Spleen (tissue), 7 donors: ENCODE results near the gene DLG5.

Experiments used
- POLR2A ChIP-seq, 3 donors: fragments of 450-650 bp; IDR thresholded peaks; one replicate each; pipeline ENCODE4 v1.5.1; 2017; ENCODE audit warnings: antibody characterized with exemption in 3 of 3, mild to moderate bottlenecking in 1 of 3
- TF ChIP-seq, protein P1 (sequence below), 11 experiments: fragments of 200-600 bp in 7 of 11; fragments of 450-650 bp in 4 of 11; sonication (generic) in 4 of 11; IDR thresholded peaks in 8 of 11; conservative IDR thresholded peaks in 3 of 11; 1 replicate in 7 of 11; 2 replicates in 4 of 11; pipeline versions ENCODE4 v1.4.0 to v1.8.0; 2016 to 2021; ENCODE audit warnings: antibody characterized with exemption in 11 of 11, inconsistent platforms in 4 of 11, mild to moderate bottlenecking in 1 of 11
- donor health status: DM: no; HTN: no; CAD: no; lungs with moderate emphysema.
- donor health status: DM: no; HTN: no; CAD: no.
- donor health status: DM: no; HTN: no; CAD: no.

DNA sequence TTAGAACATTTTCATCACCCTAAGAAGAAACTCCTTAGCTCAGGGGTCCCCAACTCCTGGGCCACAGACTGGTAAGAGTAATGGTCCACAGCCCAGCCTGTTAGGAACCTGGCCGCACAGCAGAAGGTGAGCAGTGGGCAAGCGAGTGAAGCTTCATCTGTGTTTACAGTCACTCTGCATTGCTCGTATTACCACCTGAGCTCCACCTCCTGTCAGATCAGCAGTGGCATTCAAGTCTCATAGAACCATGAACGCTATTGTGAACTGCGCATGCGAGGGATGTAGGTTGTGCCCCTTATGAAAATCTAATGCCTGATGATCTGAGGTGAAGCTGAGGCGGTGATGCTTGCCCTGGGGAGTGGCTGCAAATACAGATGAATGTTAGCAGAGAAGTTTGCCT lies 37.3 kb upstream of the DLG5 start:
- TF ChIP-seq POLR2A (IDR thresholded peaks at IDR 0.05): no peak
- TF ChIP-seq, protein P1, sequence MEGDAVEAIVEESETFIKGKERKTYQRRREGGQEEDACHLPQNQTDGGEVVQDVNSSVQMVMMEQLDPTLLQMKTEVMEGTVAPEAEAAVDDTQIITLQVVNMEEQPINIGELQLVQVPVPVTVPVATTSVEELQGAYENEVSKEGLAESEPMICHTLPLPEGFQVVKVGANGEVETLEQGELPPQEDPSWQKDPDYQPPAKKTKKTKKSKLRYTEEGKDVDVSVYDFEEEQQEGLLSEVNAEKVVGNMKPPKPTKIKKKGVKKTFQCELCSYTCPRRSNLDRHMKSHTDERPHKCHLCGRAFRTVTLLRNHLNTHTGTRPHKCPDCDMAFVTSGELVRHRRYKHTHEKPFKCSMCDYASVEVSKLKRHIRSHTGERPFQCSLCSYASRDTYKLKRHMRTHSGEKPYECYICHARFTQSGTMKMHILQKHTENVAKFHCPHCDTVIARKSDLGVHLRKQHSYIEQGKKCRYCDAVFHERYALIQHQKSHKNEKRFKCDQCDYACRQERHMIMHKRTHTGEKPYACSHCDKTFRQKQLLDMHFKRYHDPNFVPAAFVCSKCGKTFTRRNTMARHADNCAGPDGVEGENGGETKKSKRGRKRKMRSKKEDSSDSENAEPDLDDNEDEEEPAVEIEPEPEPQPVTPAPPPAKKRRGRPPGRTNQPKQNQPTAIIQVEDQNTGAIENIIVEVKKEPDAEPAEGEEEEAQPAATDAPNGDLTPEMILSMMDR (IDR thresholded peaks at IDR 0.05 in 8 of 11, conservative IDR thresholded peaks at IDR 0.05 in 3 of 11): no peak
